CD4-positive, alpha-beta T cell treated with Interleukin-6 at 100 ng/mL for 8 hours (primary cell): ENCODE measurements around the gene CFB.
"Not testable (repeated sequence)": the region's sequence is repeated elsewhere in the genome, so short reads cannot be mapped to it uniquely, and the experiment has no call there.

Source experiments
- DNase-seq: peaks from one replicate; pipeline ENCODE4 v3.0.0-alpha.2; 2020; ENCODE audit warnings: mixed read lengths, low spot score

The CFB gene

GRCh38 chr6:31945507-31946369, at the start of gene CFB:
TSS of gene CFB (plus strand) at chr6:31946095. CDS start at chr6:31946222, 127 bp downstream.
- no peak for DNase-seq

- DNase-seq = no peak
Observed at GRCh38 chr6:31896493-31896855, 49.4 kb upstream of the CFB start.

GRCh38 chr6:31896856-31897611, 48.9 kb upstream of the CFB start:
- no peak for DNase-seq

GRCh38 chr6:31897612-31898382, 48.1 kb upstream of the CFB start, which contains the start of gene EHMT2:
TSS of gene EHMT2 (minus strand) at chr6:31897698. CDS start at chr6:31897677, 21 bp downstream.
- peak; percentile 82 for DNase-seq

GRCh38 chr6:31898383-31899011, 47.4 kb upstream of the CFB start:
- DNase-seq = peak; percentile 55

GRCh38 chr6:31899215-31899614, 46.7 kb upstream of the CFB start:
- no peak for DNase-seq

- DNase-seq = no peak
Observed at GRCh38 chr6:31899882-31900722, 45.8 kb upstream of the CFB start.

- DNase-seq = no peak
Observed at GRCh38 chr6:31900917-31901414, 44.9 kb upstream of the CFB start.

GRCh38 chr6:31901415-31901952, 44.4 kb upstream of the CFB start:
- peak; percentile 68 for DNase-seq

GRCh38 chr6:31901953-31902643, 43.8 kb upstream of the CFB start, which contains the start of gene ZBTB12:
TSS of gene ZBTB12 (minus strand) at chr6:31902086. CDS start at chr6:31901305, 781 bp downstream.
- peak; percentile 86 for DNase-seq

- no peak for DNase-seq
Observed at GRCh38 chr6:31903957-31904356, 41.9 kb upstream of the CFB start.

GRCh38 chr6:31905041-31905440, 40.9 kb upstream of the CFB start:
- DNase-seq = no peak

- DNase-seq = no peak
Observed at GRCh38 chr6:31906122-31906521, 39.8 kb upstream of the CFB start.

- not testable (repeated sequence) for DNase-seq
Observed at GRCh38 chr6:31906727-31907126, 39.2 kb upstream of the CFB start.

GRCh38 chr6:31907158-31907813, 38.6 kb upstream of the CFB start:
- DNase-seq = no peak

- DNase-seq = not testable (repeated sequence)
Observed at GRCh38 chr6:31908255-31908654, 37.6 kb upstream of the CFB start.

- DNase-seq = no peak
Observed at GRCh38 chr6:31908791-31909190, 37.1 kb upstream of the CFB start.

GRCh38 chr6:31909298-31909697, 36.6 kb upstream of the CFB start:
- not testable (repeated sequence) for DNase-seq
